Measurements from ENCODE around the gene CACNA2D3. TPM values are rescaled to one million over a fixed set of nuclear protein-coding genes. Genes with fewer than 3 reads are reported as not detected.

Gene CACNA2D3
- total RNA-seq, 1 donor from 2014 or later: 17.2 TPM

DNA sequence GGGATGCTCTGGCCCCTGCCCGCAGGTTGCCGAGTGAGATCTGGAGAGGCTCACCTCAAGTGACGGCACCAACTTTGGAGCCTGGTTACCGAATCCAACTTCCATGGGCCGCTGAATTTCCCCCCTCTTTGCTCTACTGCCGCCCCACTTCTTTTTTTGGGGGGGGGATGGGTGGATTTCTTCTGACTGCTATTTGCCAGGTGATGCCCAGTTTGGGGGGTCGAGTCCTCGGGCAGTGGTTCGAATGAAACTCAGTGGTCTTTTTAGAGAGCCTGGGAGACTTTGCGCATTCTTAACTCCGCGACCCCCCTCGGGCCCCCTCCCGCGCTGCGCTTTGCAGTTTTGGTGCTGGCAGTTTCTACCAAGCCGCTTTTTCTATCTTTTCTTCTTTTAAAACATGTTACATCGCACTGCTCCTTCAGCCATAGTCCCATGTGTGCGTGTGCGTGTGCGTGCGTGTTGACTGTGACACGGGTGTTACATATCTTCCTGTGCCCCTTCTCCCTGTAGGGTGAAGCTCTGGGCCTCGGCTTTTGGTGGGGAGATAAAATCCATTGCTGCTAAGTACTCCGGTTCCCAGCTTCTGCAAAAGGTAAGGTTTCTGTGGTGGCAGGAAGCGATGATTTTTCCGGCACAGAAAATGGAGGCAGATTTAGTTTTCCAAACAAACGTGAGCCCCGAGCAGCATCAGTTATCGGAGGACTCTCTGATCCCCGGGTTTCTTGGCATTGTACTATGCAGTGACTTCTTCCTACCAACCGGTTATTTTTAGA lies 837 bp downstream of the CACNA2D3 start:
- H3K4me3 ChIP-seq: peak overlapping the region; percentile 60 to 78
- no peaks in the 10 kb centered on the region for H3K9me3 ChIP-seq
- TF ChIP-seq POLR2AphosphoS5 (IDR thresholded peaks at IDR 0.05; ENCODE audit: insufficient read depth in 1 of 2, low read depth in 1 of 2) (no peak), POLR2A (IDR thresholded peaks at IDR 0.05) (no peak)
- TF ChIP-seq, protein P1, sequence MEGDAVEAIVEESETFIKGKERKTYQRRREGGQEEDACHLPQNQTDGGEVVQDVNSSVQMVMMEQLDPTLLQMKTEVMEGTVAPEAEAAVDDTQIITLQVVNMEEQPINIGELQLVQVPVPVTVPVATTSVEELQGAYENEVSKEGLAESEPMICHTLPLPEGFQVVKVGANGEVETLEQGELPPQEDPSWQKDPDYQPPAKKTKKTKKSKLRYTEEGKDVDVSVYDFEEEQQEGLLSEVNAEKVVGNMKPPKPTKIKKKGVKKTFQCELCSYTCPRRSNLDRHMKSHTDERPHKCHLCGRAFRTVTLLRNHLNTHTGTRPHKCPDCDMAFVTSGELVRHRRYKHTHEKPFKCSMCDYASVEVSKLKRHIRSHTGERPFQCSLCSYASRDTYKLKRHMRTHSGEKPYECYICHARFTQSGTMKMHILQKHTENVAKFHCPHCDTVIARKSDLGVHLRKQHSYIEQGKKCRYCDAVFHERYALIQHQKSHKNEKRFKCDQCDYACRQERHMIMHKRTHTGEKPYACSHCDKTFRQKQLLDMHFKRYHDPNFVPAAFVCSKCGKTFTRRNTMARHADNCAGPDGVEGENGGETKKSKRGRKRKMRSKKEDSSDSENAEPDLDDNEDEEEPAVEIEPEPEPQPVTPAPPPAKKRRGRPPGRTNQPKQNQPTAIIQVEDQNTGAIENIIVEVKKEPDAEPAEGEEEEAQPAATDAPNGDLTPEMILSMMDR (IDR thresholded peaks at IDR 0.05): no peak
- H3K36me3 ChIP-seq: no peaks in the 10 kb centered on the region
- peak overlapping the region; percentile 57 for H3K27ac ChIP-seq
- DNase-seq (ENCODE audit: extremely low spot score in 2 of 2): no peak
- intact Hi-C loops (cut with DNase I): no loop called here
- no peaks in the 10 kb centered on the region for H3K27me3 ChIP-seq
- H3K4me1 ChIP-seq: peaks cover 14% of the 10 kb centered on the region

DNA sequence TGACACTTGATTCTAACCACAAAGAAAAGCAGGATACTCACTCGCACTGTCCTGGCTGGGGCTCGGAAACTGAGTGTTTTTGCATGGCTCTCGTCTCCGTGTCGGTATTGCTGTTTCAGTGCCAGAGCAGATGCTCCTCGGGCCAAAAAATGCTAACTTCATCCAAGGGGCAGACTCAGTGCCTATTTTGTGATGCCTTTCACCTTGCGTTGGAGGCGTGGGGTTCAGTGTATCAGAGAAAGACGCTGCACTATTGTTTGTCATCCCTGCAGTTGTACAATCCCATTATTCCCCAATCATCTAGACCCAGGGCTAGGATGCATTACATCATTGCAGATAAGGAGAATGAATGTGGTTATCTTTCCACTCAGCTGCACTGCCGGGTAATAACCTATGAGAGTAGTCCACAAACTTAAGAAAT lies 1.4 kb downstream of the CACNA2D3 start:
- no peak for TF ChIP-seq POLR2AphosphoS5 (IDR thresholded peaks at IDR 0.05; ENCODE audit: insufficient read depth in 1 of 2, low read depth in 1 of 2)
- TF ChIP-seq POLR2A (IDR thresholded peaks at IDR 0.05): no peak
- TF ChIP-seq, protein P1 (IDR thresholded peaks at IDR 0.05): no peak
- intact Hi-C loops (cut with DNase I): no loop called here
- DNase-seq (ENCODE audit: extremely low spot score in 2 of 2): no peak
- no peaks in the 10 kb centered on the region for H3K36me3 ChIP-seq
- peaks cover 14% of the 10 kb centered on the region for H3K4me1 ChIP-seq
- no peak overlapping the region for H3K27ac ChIP-seq
- no peaks in the 10 kb centered on the region for H3K9me3 ChIP-seq
- no peaks in the 10 kb centered on the region for H3K27me3 ChIP-seq
- H3K4me3 ChIP-seq: peak overlapping the region; percentile 60 to 78

DNA sequence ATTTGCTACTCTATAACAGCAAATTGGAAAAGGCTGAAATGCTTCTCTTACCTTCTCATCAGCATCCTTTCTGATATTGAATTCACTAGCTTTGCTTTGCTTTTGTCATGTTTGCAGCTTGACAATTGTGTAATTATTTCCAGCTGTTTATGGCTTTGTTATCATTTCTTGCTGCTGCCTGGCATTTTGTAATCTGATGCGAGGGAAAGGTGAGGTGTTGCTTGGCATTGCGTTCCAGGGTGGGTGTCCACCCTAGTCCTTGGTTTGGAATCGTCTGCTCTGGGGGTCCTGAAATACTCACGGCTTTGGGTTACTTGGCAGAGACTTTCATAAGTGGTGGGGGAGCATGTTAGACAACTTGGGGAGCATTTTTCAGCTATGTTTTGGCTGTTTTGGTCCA lies 2.9 kb downstream of the CACNA2D3 start:
- Histone ChIP-seq H3K4me3 (no peak overlapping the region), H3K27me3 (no peaks in the 10 kb centered on the region), H3K4me1 (peaks cover 14% of the 10 kb centered on the region), H3K27ac (no peak overlapping the region), H3K36me3 (no peaks in the 10 kb centered on the region), H3K9me3 (no peaks in the 10 kb centered on the region)
- TF ChIP-seq POLR2AphosphoS5 (IDR thresholded peaks at IDR 0.05; ENCODE audit: insufficient read depth in 1 of 2, low read depth in 1 of 2) (no peak), POLR2A (IDR thresholded peaks at IDR 0.05) (no peak)
- TF ChIP-seq, protein P1 (IDR thresholded peaks at IDR 0.05): no peak
- intact Hi-C loops (cut with DNase I): no loop called here
- DNase-seq (ENCODE audit: extremely low spot score in 2 of 2): no peak

DNA sequence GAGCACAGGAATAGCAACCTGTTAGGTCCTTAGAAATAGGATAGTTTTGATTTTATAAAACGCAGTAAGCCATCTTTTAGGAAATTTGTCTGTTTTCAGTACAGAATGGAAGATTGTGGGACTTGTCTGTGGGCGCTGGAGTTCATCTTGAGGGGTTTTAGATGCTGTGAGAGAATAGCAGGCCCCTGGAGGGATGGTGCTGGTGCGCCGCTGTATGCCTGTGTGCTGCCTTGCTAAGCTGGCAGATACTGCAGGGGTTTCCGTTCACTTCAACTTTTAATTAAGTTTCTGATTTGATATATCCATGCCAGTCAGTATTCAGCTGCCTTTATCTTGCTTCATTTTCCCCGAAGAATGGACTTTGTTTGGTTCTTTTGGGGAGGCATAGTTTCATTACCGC lies 4.2 kb downstream of the CACNA2D3 start:
- Histone ChIP-seq H3K4me1 (peaks cover 4% of the 10 kb centered on the region), H3K27me3 (no peaks in the 10 kb centered on the region), H3K9me3 (no peaks in the 10 kb centered on the region), H3K27ac (no peak overlapping the region), H3K36me3 (no peaks in the 10 kb centered on the region), H3K4me3 (no peak overlapping the region)
- DNase-seq (ENCODE audit: extremely low spot score in 2 of 2): no peak
- intact Hi-C loops (cut with DNase I): no loop called here
- no peak for TF ChIP-seq POLR2A (IDR thresholded peaks at IDR 0.05)
- TF ChIP-seq, protein P1 (IDR thresholded peaks at IDR 0.05): no peak
- TF ChIP-seq POLR2AphosphoS5 (IDR thresholded peaks at IDR 0.05; ENCODE audit: insufficient read depth in 1 of 2, low read depth in 1 of 2): no peak

DNA sequence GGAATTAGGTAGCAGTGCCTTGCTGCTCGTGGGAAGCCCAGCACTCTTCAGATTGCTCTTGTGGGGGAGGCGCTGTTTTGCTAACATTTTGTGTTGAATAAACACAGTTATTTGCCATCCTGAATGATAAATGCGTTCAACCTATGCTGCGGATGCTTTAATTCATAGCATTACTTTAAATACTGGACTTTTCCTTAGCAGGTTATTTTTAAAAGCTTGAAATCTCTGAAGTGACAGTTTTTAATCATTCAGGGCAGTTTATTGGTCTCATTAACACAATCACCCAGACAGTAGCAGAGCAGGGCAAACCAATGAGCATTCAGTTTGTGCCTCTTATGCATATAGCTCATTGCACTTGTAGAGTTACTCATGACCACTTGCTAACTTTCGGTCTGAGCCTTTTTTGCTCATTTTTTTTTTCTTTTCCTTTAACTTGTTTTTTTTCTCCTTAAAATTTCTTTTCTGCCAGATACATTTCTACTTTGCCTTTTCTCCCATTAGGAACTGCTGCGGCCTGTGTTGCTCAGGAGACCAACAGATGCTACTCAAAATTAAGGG lies 5.2 kb downstream of the CACNA2D3 start:
- no peaks in the 10 kb centered on the region for H3K36me3 ChIP-seq
- intact Hi-C loops (cut with DNase I): no loop called here
- no peak overlapping the region for H3K4me3 ChIP-seq
- TF ChIP-seq POLR2A (IDR thresholded peaks at IDR 0.05) (no peak), POLR2AphosphoS5 (IDR thresholded peaks at IDR 0.05; ENCODE audit: insufficient read depth in 1 of 2, low read depth in 1 of 2) (no peak)
- H3K9me3 ChIP-seq: no peaks in the 10 kb centered on the region
- no peaks in the 10 kb centered on the region for H3K27me3 ChIP-seq
- no peak overlapping the region for H3K27ac ChIP-seq
- peak in 1 of 2 donors; percentile 12 for DNase-seq (ENCODE audit: extremely low spot score in 2 of 2)
- no peaks in the 10 kb centered on the region for H3K4me1 ChIP-seq
